Activated CD4-positive, alpha-beta memory T cell treated with anti-CD3 and anti-CD28 coated beads for 36 hours (primary cell): ENCODE data around the gene ACP4. TPM values are rescaled to one million over a fixed set of nuclear protein-coding genes. Genes with fewer than 3 reads are reported as not detected.

Experiments used
- CTCF ChIA-PET: fragments of 350-600 bp; sonication (Branson Sonifier 250); formaldehyde crosslinking; loops from one replicate; lab custom pipeline; 2021; ENCODE audit warnings: antibody characterized with exemption, inconsistent platforms; lab: Charles Lee
- POLR2A ChIA-PET: fragments of 350-600 bp; sonication (Branson Sonifier 250); formaldehyde crosslinking; loops from one replicate; lab custom pipeline; 2021; ENCODE audit warnings: antibody characterized with exemption; lab: Charles Lee
- DNase-seq: peaks from one replicate; pipeline ENCODE4 v3.0.0-alpha.2; 2020
- H3K27ac Mint-ChIP-seq: one replicate; pipeline ENCODE4 v1.8.0; 2021; ENCODE audit warnings: mixed read lengths
- H3K27me3 Mint-ChIP-seq: one replicate; pipeline ENCODE4 v1.8.0; 2021; ENCODE audit warnings: mixed read lengths
- H3K36me3 Mint-ChIP-seq: one replicate; pipeline ENCODE4 v1.8.0; 2021; ENCODE audit warnings: mixed read lengths
- H3K4me1 Mint-ChIP-seq: one replicate; pipeline ENCODE4 v1.8.0; 2021; ENCODE audit warnings: low read depth, mixed read lengths
- H3K4me3 Mint-ChIP-seq: one replicate; pipeline ENCODE4 v1.8.0; 2021; ENCODE audit warnings: mild to moderate bottlenecking, mixed read lengths
- H3K9me3 Mint-ChIP-seq: one replicate; pipeline ENCODE4 v1.8.0; 2021; ENCODE audit warnings: mixed read lengths
- intact Hi-C: fragments of 100-400 bp; cut with micrococcal nuclease; formaldehyde crosslinking; loops from one replicate; pipeline ENCODE4 v1.15.1; 2023
- total RNA-seq, 2 experiments: library from RNA; stranded (reverse); gene quantifications; one replicate each; pipeline ENCODE4 v1.2.3, GENCODE V29; 2021

The ACP4 gene
- total RNA-seq, 2 experiments from 2014 or later = not detected

GRCh38 chr19:50842130-50842529 is 51.9 kb downstream of the ACP4 start:
- CTCF ChIA-PET = no interaction called here
- Mint-ChIP-seq H3K27me3 (peaks cover 20% of the 10 kb centered on the region), H3K9me3 (peaks cover 22% of the 10 kb centered on the region), H3K36me3 (no peaks in the 10 kb centered on the region), H3K27ac (no peak overlapping the region), H3K4me1 (no peaks in the 10 kb centered on the region), H3K4me3 (no peak overlapping the region)
- no peak for DNase-seq
- intact Hi-C loops = no loop called here
- POLR2A ChIA-PET = no interaction called here

- intact Hi-C loops = no loop called here
- H3K4me3 Mint-ChIP-seq = no peak overlapping the region
- POLR2A ChIA-PET = no interaction called here
Observed at GRCh38 chr19:50843205-50843604, 53.0 kb downstream of the ACP4 start.

DNA sequence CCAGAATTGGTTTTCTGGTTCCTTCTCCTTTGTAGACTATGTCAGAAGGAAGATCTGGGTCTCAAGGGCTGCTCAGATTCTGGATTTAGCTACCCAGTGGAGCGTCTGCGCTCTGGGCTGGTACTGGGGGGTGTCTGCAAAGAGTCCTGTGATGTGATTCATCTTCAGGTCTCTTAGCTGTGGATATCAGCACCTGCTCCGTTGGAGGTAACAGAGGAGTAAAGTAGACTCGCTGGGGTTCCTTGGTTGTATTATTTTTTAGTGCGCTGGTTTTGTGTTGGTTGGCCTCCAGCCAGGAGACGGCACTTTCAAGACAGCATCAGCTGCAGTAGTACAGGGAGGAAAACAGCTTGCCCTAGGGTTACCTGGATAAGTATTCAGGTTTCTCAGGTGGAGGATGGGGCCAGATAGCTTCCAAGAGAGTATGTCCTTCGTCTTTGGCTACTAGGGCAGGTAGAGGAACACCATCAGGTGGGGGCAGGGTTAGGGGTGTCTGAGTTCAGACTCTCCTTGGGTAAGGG is 53.5 kb downstream of the ACP4 start:
- DNase-seq = no peak
- POLR2A ChIA-PET = no interaction called here
- CTCF ChIA-PET = interaction anchor here (1.3 kb wide), 1 partner anchor 78 kb away, joined by 4 read pairs; no protein-coding TSS in a partner anchor
- no peak overlapping the region for H3K4me3 Mint-ChIP-seq
- H3K9me3 Mint-ChIP-seq = peaks cover 22% of the 10 kb centered on the region
- H3K4me1 Mint-ChIP-seq = no peaks in the 10 kb centered on the region
- intact Hi-C loops = no loop called here
- H3K27ac Mint-ChIP-seq = no peak overlapping the region
- peaks cover 16% of the 10 kb centered on the region for H3K27me3 Mint-ChIP-seq
- no peaks in the 10 kb centered on the region for H3K36me3 Mint-ChIP-seq

More at GRCh38 chr19:50843205-50843604, 53.0 kb downstream of the ACP4 start:
- DNase-seq = no peak
- Mint-ChIP-seq H3K36me3 (no peaks in the 10 kb centered on the region), H3K27me3 (peaks cover 14% of the 10 kb centered on the region), H3K27ac (no peak overlapping the region), H3K4me1 (no peaks in the 10 kb centered on the region), H3K9me3 (peaks cover 22% of the 10 kb centered on the region)
- CTCF ChIA-PET = interaction anchor here (1.3 kb wide), 1 partner anchor 79 kb away, joined by 4 read pairs; no protein-coding TSS in a partner anchor

- DNase-seq = no peak
- Mint-ChIP-seq H3K27ac (no peak overlapping the region), H3K27me3 (peaks cover 19% of the 10 kb centered on the region), H3K4me1 (no peaks in the 10 kb centered on the region), H3K4me3 (no peak overlapping the region), H3K36me3 (no peaks in the 10 kb centered on the region), H3K9me3 (peaks cover 22% of the 10 kb centered on the region)
- ChIA-PET CTCF (no interaction called here), POLR2A (no interaction called here)
- intact Hi-C loops = no loop called here
Observed at GRCh38 chr19:50844296-50844935, 54.2 kb downstream of the ACP4 start.

Other genes with a start within 250 kb of the ACP4 start
- not detected for gene LRRC4B, start 222.0 kb upstream of the ACP4 start, total RNA-seq
- not detected for gene SYT3, start 150.5 kb upstream of the ACP4 start, total RNA-seq
- gene C19orf81, start 141.0 kb upstream of the ACP4 start, total RNA-seq = under 1 TPM in 1 of 2 experiments, not detected in 1; 0.69 TPM
- not detected for gene SHANK1, start 70.6 kb upstream of the ACP4 start, total RNA-seq
- gene CLEC11A, start 67.1 kb upstream of the ACP4 start, total RNA-seq = under 1 TPM; 0.41 to 0.71 TPM
- not detected for gene GPR32, start 20.0 kb upstream of the ACP4 start, total RNA-seq
- gene KLK1, start 33.4 kb downstream of the ACP4 start, total RNA-seq = under 1 TPM; 0.59 to 0.73 TPM
- not detected for gene KLK15, start 43.2 kb downstream of the ACP4 start, total RNA-seq
- gene KLK3, start 64.5 kb downstream of the ACP4 start, total RNA-seq = not detected
- gene KLK2, start 83.0 kb downstream of the ACP4 start, total RNA-seq = not detected
- not detected for gene KLK4, start 121.0 kb downstream of the ACP4 start, total RNA-seq
- not detected for gene KLK5, start 162.6 kb downstream of the ACP4 start, total RNA-seq
- gene KLK6, start 179.2 kb downstream of the ACP4 start, total RNA-seq = not detected
- not detected for gene KLK7, start 193.5 kb downstream of the ACP4 start, total RNA-seq
- gene KLK8, start 211.2 kb downstream of the ACP4 start, total RNA-seq = not detected
- not detected for gene KLK10, start 229.3 kb downstream of the ACP4 start, total RNA-seq
- gene KLK11, start 236.2 kb downstream of the ACP4 start, total RNA-seq = not detected
- not detected for gene KLK12, start 244.6 kb downstream of the ACP4 start, total RNA-seq